ENCODE results near the gene PKD1L1.

The PKD1L1 gene

DNA sequence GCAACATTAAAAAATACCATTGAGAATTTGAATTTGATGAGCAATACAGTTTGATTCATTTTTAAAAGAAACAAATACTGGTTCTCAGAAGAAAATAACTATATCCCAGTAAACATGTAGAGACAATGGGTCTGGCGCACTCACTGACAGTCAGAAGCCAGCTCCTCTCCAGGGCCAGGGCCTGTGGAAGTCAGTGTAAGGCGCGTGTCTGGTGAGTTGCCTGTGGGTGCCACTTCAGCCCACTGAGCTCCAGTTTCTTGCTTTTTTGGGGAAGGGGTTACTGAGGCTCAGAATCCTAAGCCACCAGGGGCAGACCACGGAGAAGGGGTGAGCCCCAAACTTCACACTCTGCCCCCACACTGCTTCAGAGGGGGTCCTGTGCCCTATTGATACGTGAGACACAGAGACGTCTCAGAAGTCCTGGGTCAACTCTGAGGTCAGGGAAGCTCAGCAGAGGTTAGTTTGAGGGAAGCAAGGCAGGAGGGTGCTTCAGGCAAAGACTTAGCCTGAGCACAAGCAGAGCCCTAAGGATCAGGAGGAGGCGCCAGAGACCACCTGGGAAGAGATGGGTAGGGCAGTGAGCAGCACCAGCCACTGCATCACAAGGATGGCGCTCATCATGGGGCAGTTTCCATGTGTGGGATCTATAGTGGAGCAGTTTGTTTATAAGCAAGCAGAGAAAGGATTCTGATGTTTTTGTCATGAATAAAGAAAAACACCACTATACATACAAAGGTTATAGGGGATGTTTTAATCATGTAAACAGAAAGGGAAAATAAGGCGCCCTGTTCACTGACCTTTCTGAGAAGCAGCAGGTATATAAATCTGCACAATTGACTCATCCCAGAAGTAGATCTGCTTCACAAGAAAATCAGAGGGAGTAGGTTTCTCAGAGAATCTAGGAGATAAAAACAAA lies 95.7 kb downstream of the PKD1L1 start:
- no peaks in the 10 kb centered on the region for H3K9me3 ChIP-seq (ENCODE audit: control insufficient read depth, insufficient read depth, low read depth, low read length)
- ChIA-PET POLR2A (no interaction called here), CTCF (interaction anchor here (0.6 to 1.1 kb wide), 4 partner anchors 88 to 583 kb away, joined by 3 to 8 read pairs (median 4); no protein-coding TSS in a partner anchor)
- H3K4me3 ChIP-seq (ENCODE audit: low read depth, low read length), result no peak overlapping the region
- no peak overlapping the region for H3K27ac ChIP-seq (ENCODE audit: extremely low read depth, low read depth, low read length)
- TF ChIP-seq ZBTB8A (tag by site-specific recombination; IDR thresholded peaks at IDR 0.05) (no peak), ZNF423 (tag by site-specific recombination; IDR thresholded peaks at IDR 0.05) (no peak), ZNF148 (tag by site-specific recombination; IDR thresholded peaks at IDR 0.05; ENCODE audit: borderline replicate concordance) (no peak), ATF2 (tag by site-specific recombination; IDR thresholded peaks at IDR 0.05; ENCODE audit: low read depth) (no peak), KLF8 (tag by site-specific recombination; IDR thresholded peaks at IDR 0.05) (no peak), ZNF670 (tag by site-specific recombination; IDR thresholded peaks at IDR 0.05; ENCODE audit: low read depth) (no peak), ZNF747 (tag by site-specific recombination; IDR thresholded peaks at IDR 0.05) (no peak), ZNF830 (tag by site-specific recombination; IDR thresholded peaks at IDR 0.05; ENCODE audit: low read depth) (no peak), ZBTB44 (tag by site-specific recombination; IDR thresholded peaks at IDR 0.05) (no peak), ZNF341 (tag by site-specific recombination; IDR thresholded peaks at IDR 0.05; ENCODE audit: low read depth) (no peak), PRDM1 (tag by site-specific recombination; IDR thresholded peaks at IDR 0.05) (no peak), IKZF3 (tag by site-specific recombination; IDR thresholded peaks at IDR 0.05) (no peak), GLI2 (tag by site-specific recombination; IDR thresholded peaks at IDR 0.05; ENCODE audit: borderline replicate concordance, low read depth) (no peak), ZNF266 (tag by site-specific recombination; IDR thresholded peaks at IDR 0.05; ENCODE audit: low read depth) (no peak), ZNF146 (tag by site-specific recombination; IDR thresholded peaks at IDR 0.05) (no peak), ZNF248 (tag by site-specific recombination; IDR thresholded peaks at IDR 0.05) (no peak), RBAK (tag by site-specific recombination; IDR thresholded peaks at IDR 0.05) (no peak), ZNF184 (tag by site-specific recombination; IDR thresholded peaks at IDR 0.05) (no peak), ZXDB (tag by site-specific recombination; IDR thresholded peaks at IDR 0.05) (no peak)
- no peaks in the 10 kb centered on the region for H3K36me3 ChIP-seq (ENCODE audit: control insufficient read depth in 2 of 2, insufficient read depth in 1 of 2, low read length in 2 of 2)
- no peaks in the 10 kb centered on the region for H3K4me1 ChIP-seq (ENCODE audit: control insufficient read depth, insufficient read depth, low read length)

- ChIA-PET POLR2A (no interaction called here), CTCF (no interaction called here)
- no peaks in the 10 kb centered on the region for H3K9me3 ChIP-seq (ENCODE audit: control insufficient read depth, insufficient read depth, low read depth, low read length)
- H3K36me3 ChIP-seq (ENCODE audit: control insufficient read depth in 2 of 2, insufficient read depth in 1 of 2, low read length in 2 of 2), result no peaks in the 10 kb centered on the region
- no peak overlapping the region for H3K27ac ChIP-seq (ENCODE audit: extremely low read depth, low read depth, low read length)
- H3K4me3 ChIP-seq (ENCODE audit: low read depth, low read length), result no peak overlapping the region
- H3K4me1 ChIP-seq (ENCODE audit: control insufficient read depth, insufficient read depth, low read length), result peaks cover 5% of the 10 kb centered on the region; the same call in 1 of the 2 replicates
- TF ChIP-seq, protein P1, sequence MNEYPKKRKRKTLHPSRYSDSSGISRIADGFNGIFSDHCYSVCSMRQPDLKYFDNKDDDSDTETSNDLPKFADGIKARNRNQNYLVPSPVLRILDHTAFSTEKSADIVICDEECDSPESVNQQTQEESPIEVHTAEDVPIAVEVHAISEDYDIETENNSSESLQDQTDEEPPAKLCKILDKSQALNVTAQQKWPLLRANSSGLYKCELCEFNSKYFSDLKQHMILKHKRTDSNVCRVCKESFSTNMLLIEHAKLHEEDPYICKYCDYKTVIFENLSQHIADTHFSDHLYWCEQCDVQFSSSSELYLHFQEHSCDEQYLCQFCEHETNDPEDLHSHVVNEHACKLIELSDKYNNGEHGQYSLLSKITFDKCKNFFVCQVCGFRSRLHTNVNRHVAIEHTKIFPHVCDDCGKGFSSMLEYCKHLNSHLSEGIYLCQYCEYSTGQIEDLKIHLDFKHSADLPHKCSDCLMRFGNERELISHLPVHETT (tag by site-specific recombination; IDR thresholded peaks at IDR 0.05), result no peak
- TF ChIP-seq ZNF585B (tag by site-specific recombination; IDR thresholded peaks at IDR 0.05) (no peak), KLF7 (tag by site-specific recombination; IDR thresholded peaks at IDR 0.05; ENCODE audit: borderline replicate concordance) (no peak), ZNF280C (tag by site-specific recombination; IDR thresholded peaks at IDR 0.05) (no peak), ZNF670 (tag by site-specific recombination; IDR thresholded peaks at IDR 0.05; ENCODE audit: low read depth) (no peak), ZNF544 (tag by site-specific recombination; IDR thresholded peaks at IDR 0.05) (no peak)
Observed at GRCh38 chr7:47847207-47847606, 101.1 kb downstream of the PKD1L1 start.

Data from HEK293 (cell line).